ENCODE data around the gene LMAN2L. TPM values are rescaled to one million over a fixed set of nuclear protein-coding genes. Genes with fewer than 3 reads are reported as not detected.

The LMAN2L gene
- polyA plus RNA-seq, 1 experiment = 29.6 TPM

- no peak for TF ChIP-seq CTCF (IDR thresholded peaks at IDR 0.05; ENCODE audit: insufficient read depth, low read depth, low read length)
- POLR2A ChIA-PET = no interaction called here
- DNase-seq (ENCODE audit: low read depth) = no peak
- peaks cover 16% of the 10 kb centered on the region for H3K36me3 ChIP-seq (ENCODE audit: control insufficient read depth, insufficient read depth, low read length)
- H3K4me3 ChIP-seq (ENCODE audit: low read depth, low read length) = no peak overlapping the region
- CTCF ChIA-PET = interaction anchor here (0.6 kb wide), 1 partner anchor 148 kb away, joined by 3 read pairs; no protein-coding TSS in a partner anchor
- no peaks in the 10 kb centered on the region for H3K27me3 ChIP-seq (ENCODE audit: control insufficient read depth, insufficient read depth, low read length)
Observed at GRCh38 chr2:96703021-96703751, 36.7 kb downstream of the LMAN2L start.

- DNase-seq (ENCODE audit: low read depth) = no peak
- TF ChIP-seq CTCF (IDR thresholded peaks at IDR 0.05; ENCODE audit: insufficient read depth, low read depth, low read length) = no peak
- Histone ChIP-seq H3K36me3 (ENCODE audit: control insufficient read depth, insufficient read depth, low read length) (peaks cover 14% of the 10 kb centered on the region), H3K4me3 (ENCODE audit: low read depth, low read length) (no peak overlapping the region), H3K27me3 (ENCODE audit: control insufficient read depth, insufficient read depth, low read length) (no peaks in the 10 kb centered on the region)
- CTCF ChIA-PET = no interaction called here
- POLR2A ChIA-PET = no interaction called here
Observed at GRCh38 chr2:96702098-96702785, 37.6 kb downstream of the LMAN2L start.

- no peak for TF ChIP-seq CTCF (IDR thresholded peaks at IDR 0.05; ENCODE audit: insufficient read depth, low read depth, low read length)
- peaks cover 9% of the 10 kb centered on the region for H3K36me3 ChIP-seq (ENCODE audit: control insufficient read depth, insufficient read depth, low read length)
- ChIA-PET POLR2A (no interaction called here), CTCF (no interaction called here)
- no peak for DNase-seq (ENCODE audit: low read depth)
- H3K27me3 ChIP-seq (ENCODE audit: control insufficient read depth, insufficient read depth, low read length) = no peaks in the 10 kb centered on the region
- no peak overlapping the region for H3K4me3 ChIP-seq (ENCODE audit: low read depth, low read length)
Observed at GRCh38 chr2:96701636-96702035, 38.2 kb downstream of the LMAN2L start.

GRCh38 chr2:96700086-96700485, 39.8 kb downstream of the LMAN2L start:
- TF ChIP-seq CTCF (IDR thresholded peaks at IDR 0.05; ENCODE audit: insufficient read depth, low read depth, low read length) = no peak
- Histone ChIP-seq H3K4me3 (ENCODE audit: low read depth, low read length) (no peak overlapping the region), H3K36me3 (ENCODE audit: control insufficient read depth, insufficient read depth, low read length) (peaks cover 1% of the 10 kb centered on the region), H3K27me3 (ENCODE audit: control insufficient read depth, insufficient read depth, low read length) (no peaks in the 10 kb centered on the region)
- ChIA-PET CTCF (no interaction called here), POLR2A (no interaction called here)
- DNase-seq (ENCODE audit: low read depth) = no peak

GRCh38 chr2:96699621-96700020, 40.2 kb downstream of the LMAN2L start:
- peaks cover 1% of the 10 kb centered on the region for H3K36me3 ChIP-seq (ENCODE audit: control insufficient read depth, insufficient read depth, low read length)
- ChIA-PET CTCF (interaction anchor here (0.7 kb wide), 1 partner anchor 12 kb away, joined by 3 read pairs; no protein-coding TSS in a partner anchor), POLR2A (no interaction called here)
- H3K27me3 ChIP-seq (ENCODE audit: control insufficient read depth, insufficient read depth, low read length) = no peaks in the 10 kb centered on the region
- DNase-seq (ENCODE audit: low read depth) = no peak
- H3K4me3 ChIP-seq (ENCODE audit: low read depth, low read length) = no peak overlapping the region
- TF ChIP-seq CTCF (IDR thresholded peaks at IDR 0.05; ENCODE audit: insufficient read depth, low read depth, low read length) = no peak

All from BJ (cell line).